ENCODE measurements around the gene GPRC5C. TPM values are rescaled to one million over a fixed set of nuclear protein-coding genes. Genes with fewer than 3 reads are reported as not detected.

Gene GPRC5C
- total and polyA plus RNA-seq, 9 of the 15 experiments (the other 6 are each of a cell fraction or from before 2014, with no cell fraction given): 0.28 to 9.0 (median 4.1) TPM

DNA sequence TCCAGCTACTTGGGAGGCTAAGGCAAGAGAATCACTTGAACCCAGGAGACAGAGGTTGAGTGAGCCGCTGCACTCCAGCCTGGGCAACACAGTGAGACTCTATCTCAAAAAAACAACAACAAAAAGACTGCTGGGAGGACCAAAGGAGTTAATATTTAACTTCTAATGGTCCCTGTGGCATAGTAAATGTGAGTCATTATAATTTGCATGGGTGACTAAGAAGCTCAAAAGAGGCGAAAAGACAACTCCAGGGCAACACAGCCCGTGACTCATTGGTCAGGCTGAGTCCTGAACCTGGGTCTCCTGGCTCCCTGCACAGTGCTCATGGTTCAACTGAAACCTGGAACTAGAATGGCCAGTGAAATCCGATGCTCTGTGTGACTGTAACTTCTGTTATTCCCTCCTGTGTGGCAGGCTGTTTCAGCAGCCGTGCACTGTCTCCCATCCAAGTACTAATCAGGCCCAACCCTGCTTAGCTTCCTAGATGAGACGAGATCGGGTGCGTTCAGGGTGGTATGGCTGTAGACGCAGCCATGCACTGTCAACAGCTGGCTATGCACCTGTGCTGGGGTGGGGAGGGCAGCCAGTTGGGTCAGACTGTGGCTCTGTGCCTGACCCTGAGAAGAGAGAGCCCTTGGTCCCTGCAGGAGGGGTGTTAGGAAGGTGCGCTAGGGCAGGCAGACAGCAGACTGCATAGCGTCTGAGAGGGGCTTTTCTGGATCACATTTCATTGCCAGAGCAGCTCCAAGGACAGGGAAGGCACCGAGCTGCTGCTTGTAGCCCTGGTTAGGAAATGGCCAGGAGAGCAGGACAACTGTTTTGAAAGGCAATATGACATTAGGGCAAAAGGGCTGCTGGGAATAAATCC, 14.5 kb upstream of the GPRC5C start (continued):
- TF ChIP-seq, protein P1, sequence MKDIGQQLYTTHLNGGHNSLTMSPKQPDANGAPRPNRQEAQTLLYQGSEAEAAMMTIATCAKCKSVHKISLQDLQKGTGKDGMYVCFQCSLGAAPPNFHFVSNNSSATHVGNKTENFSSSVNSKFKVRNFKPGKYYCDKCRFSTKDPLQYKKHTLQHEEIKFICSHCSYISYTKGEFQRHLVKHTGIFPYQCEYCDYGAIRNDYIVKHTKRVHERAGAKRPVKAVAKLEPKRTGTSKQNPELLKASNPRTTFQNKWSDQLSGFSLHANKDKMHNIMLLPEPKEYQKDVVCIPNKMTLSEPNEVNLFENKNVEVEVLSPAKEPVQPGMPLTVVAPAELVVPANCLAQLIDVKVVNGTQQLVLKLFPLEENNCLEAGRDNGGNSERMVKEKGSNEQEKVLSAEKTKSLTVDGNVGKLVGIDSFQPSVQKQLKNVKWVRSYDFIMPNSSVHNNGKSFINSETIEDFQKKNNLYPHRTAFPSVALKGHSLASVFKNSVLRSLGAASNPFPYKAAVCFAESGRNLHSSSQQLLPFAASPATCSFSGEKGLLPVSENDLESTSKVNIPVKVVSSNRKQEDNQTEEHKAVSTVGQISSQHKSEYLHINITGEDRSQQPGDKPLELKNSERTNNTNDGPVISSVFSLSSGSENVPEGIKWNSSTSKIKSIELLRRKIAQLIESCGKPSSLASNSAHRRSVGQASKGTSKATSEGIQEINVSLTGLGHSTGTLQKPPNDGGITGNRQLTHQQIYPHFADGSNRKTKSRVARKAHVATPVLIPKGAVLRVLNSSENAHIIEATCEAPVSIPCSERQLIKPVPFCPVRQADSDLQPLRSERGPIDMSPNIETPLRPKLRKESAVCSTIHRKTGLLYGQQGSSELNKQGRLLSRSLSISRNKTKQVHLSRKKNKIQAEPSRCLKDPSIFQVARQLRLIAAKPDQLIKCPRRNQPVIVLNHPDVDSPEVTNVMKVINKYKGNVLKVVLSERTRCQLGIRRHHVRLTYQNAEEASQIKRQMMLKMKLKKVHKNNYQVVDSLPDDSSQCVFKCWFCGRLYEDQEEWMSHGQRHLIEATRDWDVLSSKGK (CRISPR knock-in tag; IDR thresholded peaks at IDR 0.05): no peak
- TF ChIP-seq, protein P2, sequence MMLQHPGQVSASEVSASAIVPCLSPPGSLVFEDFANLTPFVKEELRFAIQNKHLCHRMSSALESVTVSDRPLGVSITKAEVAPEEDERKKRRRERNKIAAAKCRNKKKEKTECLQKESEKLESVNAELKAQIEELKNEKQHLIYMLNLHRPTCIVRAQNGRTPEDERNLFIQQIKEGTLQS (IDR thresholded peaks at IDR 0.05): peak; percentile 75
- TF ChIP-seq, protein P2 (CRISPR knock-in tag; conservative IDR thresholded peaks at IDR 0.05): no peak
- no peak for TF ChIP-seq NR2F6 (CRISPR knock-in tag; IDR thresholded peaks at IDR 0.05)
- no peak for TF ChIP-seq HCFC1 (IDR thresholded peaks at IDR 0.05; ENCODE audit: low read depth, low read length)
- TF ChIP-seq, protein P3, sequence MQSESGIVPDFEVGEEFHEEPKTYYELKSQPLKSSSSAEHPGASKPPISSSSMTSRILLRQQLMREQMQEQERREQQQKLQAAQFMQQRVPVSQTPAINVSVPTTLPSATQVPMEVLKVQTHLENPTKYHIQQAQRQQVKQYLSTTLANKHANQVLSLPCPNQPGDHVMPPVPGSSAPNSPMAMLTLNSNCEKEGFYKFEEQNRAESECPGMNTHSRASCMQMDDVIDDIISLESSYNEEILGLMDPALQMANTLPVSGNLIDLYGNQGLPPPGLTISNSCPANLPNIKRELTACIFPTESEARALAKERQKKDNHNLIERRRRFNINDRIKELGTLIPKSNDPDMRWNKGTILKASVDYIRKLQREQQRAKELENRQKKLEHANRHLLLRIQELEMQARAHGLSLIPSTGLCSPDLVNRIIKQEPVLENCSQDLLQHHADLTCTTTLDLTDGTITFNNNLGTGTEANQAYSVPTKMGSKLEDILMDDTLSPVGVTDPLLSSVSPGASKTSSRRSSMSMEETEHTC (IDR thresholded peaks at IDR 0.05): no peak
- TF ChIP-seq, protein P4, sequence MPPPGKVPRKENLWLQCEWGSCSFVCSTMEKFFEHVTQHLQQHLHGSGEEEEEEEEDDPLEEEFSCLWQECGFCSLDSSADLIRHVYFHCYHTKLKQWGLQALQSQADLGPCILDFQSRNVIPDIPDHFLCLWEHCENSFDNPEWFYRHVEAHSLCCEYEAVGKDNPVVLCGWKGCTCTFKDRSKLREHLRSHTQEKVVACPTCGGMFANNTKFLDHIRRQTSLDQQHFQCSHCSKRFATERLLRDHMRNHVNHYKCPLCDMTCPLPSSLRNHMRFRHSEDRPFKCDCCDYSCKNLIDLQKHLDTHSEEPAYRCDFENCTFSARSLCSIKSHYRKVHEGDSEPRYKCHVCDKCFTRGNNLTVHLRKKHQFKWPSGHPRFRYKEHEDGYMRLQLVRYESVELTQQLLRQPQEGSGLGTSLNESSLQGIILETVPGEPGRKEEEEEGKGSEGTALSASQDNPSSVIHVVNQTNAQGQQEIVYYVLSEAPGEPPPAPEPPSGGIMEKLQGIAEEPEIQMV (tag; conservative IDR thresholded peaks at IDR 0.05; ENCODE audit: low read depth): no peak
- no peak for TF ChIP-seq CC2D1A (IDR thresholded peaks at IDR 0.05)
- no peak for TF ChIP-seq ZNF445 (CRISPR knock-in tag; IDR thresholded peaks at IDR 0.05; ENCODE audit: low read depth)
- no peak for TF ChIP-seq LEF1 (IDR thresholded peaks at IDR 0.05)
- TF ChIP-seq, protein P5, sequence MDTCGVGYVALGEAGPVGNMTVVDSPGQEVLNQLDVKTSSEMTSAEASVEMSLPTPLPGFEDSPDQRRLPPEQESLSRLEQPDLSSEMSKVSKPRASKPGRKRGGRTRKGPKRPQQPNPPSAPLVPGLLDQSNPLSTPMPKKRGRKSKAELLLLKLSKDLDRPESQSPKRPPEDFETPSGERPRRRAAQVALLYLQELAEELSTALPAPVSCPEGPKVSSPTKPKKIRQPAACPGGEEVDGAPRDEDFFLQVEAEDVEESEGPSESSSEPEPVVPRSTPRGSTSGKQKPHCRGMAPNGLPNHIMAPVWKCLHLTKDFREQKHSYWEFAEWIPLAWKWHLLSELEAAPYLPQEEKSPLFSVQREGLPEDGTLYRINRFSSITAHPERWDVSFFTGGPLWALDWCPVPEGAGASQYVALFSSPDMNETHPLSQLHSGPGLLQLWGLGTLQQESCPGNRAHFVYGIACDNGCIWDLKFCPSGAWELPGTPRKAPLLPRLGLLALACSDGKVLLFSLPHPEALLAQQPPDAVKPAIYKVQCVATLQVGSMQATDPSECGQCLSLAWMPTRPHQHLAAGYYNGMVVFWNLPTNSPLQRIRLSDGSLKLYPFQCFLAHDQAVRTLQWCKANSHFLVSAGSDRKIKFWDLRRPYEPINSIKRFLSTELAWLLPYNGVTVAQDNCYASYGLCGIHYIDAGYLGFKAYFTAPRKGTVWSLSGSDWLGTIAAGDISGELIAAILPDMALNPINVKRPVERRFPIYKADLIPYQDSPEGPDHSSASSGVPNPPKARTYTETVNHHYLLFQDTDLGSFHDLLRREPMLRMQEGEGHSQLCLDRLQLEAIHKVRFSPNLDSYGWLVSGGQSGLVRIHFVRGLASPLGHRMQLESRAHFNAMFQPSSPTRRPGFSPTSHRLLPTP (IDR thresholded peaks at IDR 0.05; ENCODE audit: borderline replicate concordance, extremely low read depth, insufficient read length): peak; percentile 41
- TF ChIP-seq, protein P6, sequence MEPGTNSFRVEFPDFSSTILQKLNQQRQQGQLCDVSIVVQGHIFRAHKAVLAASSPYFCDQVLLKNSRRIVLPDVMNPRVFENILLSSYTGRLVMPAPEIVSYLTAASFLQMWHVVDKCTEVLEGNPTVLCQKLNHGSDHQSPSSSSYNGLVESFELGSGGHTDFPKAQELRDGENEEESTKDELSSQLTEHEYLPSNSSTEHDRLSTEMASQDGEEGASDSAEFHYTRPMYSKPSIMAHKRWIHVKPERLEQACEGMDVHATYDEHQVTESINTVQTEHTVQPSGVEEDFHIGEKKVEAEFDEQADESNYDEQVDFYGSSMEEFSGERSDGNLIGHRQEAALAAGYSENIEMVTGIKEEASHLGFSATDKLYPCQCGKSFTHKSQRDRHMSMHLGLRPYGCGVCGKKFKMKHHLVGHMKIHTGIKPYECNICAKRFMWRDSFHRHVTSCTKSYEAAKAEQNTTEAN (CRISPR knock-in tag; IDR thresholded peaks at IDR 0.05): no peak
- TF ChIP-seq ZNF75A (CRISPR knock-in tag; IDR thresholded peaks at IDR 0.05): no peak
- TF ChIP-seq YBX1 (IDR thresholded peaks at IDR 0.05): no peak
